GM21515 (cell line): ENCODE results near the gene KRTAP2-3.
"Not testable (repeated sequence)": the region's sequence is repeated elsewhere in the genome, so short reads cannot be mapped to it uniquely, and the experiment has no call there.

Experiments
- ATAC-seq: cut with Tn5 transposase; IDR thresholded peaks from one replicate; pipeline ENCODE4 v1.9.1; 2021; ENCODE audit not compliant: unreplicated experiment

Gene KRTAP2-3, protein sequence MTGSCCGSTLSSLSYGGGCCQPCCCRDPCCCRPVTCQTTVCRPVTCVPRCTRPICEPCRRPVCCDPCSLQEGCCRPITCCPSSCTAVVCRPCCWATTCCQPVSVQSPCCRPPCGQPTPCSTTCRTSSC

GRCh38 chr17:41060052-41060604, at the start of gene KRTAP2-3:
Gene KRTAP2-3, minus strand, starts transcription at chr17:41060114. Its CDS starts 64 bp downstream, at chr17:41060050.
- ATAC-seq = no peak

DNA sequence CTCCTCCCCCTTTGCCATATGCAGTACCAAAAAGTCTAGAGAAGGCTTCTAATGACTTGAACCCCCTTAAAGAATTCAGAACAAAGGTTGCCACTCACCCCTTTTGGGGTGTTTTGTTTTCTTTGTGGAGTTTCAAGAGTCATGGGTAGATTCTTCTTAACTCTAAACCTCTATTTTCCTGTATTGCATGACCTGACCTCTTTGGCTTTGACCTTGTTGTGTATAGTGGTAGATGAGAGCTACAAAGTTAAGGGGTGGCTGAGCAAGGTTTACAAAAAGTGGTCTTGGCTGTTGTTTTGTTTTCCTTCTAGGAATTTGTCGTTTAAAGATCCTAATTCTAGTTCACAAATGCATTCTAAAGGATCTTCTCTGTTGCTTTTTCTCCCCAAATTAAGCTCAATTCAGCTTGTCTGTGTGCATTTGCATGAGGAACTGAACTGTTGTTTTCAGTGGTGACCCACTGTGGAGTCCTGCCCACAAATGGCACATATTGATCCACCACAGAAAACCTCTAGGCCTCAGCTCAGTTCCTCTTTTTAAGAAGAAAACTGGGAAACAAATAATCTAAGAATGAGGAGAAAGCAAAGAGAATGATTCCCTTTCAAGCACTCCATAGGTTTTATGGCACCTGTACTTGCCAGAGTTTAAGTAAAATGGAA, 48.9 kb upstream of the KRTAP2-3 start:
- ATAC-seq = not testable (repeated sequence)

GRCh38 chr17:41107941-41108450, 48.1 kb upstream of the KRTAP2-3 start:
- no peak for ATAC-seq

DNA sequence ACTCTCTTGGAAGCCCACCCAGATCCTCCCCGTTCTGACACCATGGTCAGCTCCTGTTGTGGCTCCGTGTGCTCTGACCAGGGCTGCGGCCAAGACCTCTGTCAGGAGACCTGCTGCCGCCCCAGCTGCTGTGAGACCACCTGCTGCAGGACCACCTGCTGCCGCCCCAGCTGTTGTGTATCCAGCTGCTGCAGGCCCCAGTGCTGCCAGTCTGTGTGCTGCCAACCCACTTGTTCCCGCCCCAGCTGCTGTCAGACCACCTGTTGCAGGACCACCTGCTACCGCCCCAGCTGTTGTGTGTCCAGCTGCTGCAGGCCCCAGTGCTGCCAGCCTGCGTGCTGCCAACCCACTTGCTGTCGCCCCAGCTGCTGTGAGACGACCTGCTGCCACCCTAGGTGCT, 45.4 kb upstream of the KRTAP2-3 start, which contains the start of gene KRTAP4-9:
KRTAP4-9 (plus strand) TSS at position 43 of the 400 bp plus-strand sequence; CDS start at position 43, 0 bp downstream.
- not testable (repeated sequence) for ATAC-seq

DNA sequence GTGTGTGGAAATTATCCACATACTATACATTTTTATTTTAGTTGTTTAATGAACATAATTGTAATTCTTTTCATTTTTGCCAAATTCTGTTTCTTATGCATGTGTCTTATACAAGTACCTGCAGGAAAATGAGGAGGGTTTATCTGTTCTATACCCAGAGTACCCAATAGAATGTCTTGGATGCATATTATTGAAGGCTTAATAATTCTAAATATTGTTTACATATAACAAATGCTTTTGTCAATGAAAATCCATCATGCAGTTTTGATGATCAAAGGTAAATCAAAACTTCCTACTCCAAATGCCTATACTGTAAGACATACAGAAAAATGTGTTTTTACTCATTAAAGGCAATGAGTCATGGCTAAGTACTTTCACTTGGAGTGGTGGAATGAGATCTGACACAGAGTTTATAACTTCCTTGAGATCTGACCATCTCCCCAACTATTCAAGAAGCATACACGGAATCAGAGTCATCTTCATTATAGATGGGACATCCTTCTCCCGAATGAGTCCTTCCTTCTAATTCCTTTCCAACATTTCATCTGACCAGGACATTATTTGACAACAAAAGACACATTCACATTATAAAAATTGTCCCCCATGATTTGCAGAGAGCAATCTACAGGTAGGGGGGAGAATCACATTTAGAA, 44.6 kb upstream of the KRTAP2-3 start:
- not testable (repeated sequence) for ATAC-seq

- no peak for ATAC-seq
Measured at GRCh38 chr17:41103896-41104295, 44.0 kb upstream of the KRTAP2-3 start.

DNA sequence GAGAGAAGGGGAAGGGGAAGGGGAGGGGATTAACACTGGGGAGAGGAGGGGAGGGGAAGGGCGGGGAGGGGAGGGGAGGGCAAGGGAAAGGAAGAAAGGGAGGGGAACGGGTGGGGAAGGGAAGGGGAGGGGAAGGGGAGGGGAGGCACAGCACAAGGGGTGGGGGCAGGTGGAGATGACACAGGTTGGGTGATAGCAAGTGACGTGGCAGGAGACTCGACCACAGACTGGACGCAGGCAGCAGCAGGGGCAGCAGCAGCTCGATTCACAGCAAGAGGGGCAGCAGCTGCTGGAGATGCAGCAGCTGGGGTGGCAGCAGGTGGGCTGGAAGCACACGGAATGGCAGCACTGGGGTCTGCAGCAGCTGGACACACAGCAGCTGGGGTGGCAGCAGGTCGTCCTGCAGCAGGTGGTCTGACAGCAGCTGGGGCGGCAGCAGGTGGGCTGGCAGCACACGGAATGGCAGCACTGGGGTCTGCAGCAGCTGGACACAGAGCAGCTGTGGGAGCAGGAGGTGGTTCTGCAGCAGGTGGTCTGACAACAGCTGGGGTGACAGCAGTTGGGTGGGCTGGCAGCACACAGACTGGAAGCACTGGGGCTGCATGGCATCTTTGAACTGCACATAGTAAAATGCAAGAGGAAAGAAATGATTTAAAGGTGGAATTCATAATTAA, 41.8 kb upstream of the KRTAP2-3 start, which contains the start of gene KRTAP4-16:
KRTAP4-16 (minus strand) TSS at position 624 of the 674 bp plus-strand sequence; CDS start at position 624, 0 bp downstream.
- no peak for ATAC-seq

DNA sequence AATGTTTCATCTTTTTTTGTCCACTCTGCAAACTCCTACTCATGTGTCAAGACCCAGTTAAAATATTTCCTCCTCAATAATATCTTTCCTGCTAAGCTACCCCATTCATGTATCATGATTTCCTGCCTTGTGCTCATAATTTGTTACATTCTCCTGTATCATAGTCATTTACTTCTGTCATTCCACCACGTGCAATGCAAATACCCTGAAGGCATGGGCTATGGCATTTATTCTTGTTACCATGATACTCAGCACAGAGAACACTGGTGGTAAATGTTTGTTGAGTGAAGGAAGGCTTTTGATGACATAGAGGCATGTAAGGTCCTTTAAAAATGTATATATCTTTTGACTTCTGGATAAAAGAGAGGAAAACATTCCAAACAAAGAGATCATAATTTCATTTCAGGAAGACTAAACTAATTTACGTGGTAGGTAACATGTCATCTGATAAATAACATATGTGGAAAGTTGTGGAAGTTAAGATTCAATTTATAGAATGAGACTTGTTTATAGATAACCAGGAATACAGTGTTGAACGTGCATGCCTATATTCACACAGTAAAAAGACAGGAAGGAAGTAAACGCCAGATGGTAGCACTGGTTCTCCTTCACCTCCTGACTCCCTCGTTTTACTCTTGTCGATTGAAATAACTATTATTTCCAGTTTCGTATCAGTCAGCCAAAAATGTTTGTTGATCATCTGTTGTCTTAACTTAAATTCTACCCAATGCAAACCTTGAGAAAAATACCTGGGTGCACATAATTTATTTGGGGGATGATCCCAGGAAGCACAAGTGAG, 40.0 kb upstream of the KRTAP2-3 start:
- ATAC-seq = not testable (repeated sequence)

GRCh38 chr17:41098481-41098880, 38.6 kb upstream of the KRTAP2-3 start:
- ATAC-seq = no peak

GRCh38 chr17:41098042-41098441, 38.1 kb upstream of the KRTAP2-3 start, which contains the start of gene KRTAP4-8:
Gene KRTAP4-8, minus strand, starts transcription at chr17:41098142. Its CDS starts 58 bp downstream, at chr17:41098084.
- no peak for ATAC-seq

DNA sequence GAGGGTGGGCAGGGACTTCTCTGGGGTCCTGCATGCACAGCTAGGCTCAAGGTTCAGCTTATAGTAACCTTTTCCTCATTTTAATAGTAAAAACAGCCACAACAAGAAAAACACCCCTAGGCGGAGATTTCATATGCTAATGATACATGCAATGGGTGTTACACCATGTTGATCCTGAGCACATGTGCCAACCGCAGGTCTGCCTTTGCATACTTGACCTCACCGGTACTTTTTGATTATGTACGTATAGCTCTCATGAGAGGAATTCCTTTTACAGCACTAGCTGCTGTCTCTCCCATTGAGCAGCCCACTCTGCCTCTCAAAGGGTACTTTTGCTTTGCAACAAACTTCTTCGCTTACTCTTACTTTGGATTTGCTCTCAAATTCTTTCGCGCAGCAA, 36.1 kb upstream of the KRTAP2-3 start:
- no peak for ATAC-seq

DNA sequence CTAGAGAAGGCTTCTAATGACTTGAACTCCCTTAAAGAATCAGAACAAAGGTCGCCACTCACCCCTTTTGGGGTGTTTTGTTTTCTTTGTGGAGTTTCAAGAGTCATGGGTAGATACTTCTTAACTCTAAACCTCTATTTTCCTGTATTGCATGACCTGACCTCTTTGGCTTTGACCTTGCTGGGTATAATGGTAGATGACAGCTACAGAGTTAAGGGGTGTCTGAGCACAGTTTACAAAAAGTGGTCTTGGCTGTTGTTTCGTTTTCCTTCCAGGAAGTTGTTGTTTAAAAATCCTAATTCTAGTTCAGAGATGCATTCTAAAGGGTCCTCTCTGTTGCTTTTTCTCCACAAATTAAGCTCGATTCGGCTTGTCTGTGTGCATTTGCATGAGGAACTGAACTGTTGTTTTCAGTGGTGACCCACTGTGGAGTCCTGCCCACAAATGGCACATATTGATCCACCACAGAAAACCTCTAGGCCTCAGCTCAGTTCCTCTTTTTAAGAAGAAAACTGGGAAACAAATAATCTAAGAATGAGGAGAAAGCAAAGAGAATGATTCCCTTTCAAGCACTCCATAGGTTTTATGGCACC, 28.9 kb upstream of the KRTAP2-3 start:
- ATAC-seq = not testable (repeated sequence)

DNA sequence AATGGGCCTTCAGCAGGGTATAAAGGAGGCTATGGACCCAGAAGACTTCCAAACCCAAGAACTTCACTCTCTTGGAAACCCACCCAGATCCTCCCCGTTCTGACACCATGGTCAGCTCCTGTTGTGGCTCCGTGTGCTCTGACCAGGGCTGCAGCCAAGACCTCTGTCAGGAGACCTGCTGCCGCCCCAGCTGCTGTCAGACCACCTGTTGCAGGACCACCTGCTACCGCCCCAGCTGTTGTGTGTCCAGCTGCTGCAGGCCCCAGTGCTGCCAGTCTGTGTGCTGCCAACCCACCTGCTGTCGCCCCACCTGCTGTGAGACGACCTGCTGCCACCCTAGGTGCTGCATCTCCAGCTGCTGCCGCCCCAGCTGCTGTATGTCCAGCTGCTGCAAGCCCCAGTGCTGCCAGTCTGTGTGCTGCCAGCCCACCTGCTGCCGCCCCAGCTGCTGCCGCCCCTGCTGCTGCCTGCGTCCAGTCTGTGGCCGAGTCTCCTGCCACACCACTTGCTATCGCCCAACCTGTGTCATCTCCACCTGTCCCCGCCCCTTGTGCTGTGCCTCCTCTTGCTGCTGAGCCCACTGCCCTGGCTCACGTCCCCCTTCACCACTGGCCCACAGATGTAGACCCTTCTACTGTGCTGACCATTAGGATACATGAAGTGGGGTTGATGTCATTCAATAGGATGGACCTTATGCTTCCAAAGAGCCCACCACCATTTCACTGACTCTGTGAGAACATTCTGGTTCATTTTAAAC, 24.4 kb upstream of the KRTAP2-3 start, which contains the start of gene KRTAP4-7:
KRTAP4-7 (plus strand) TSS at position 51 of the 757 bp plus-strand sequence; CDS start at position 108, 57 bp downstream.
- not testable (repeated sequence) for ATAC-seq

GRCh38 chr17:41083427-41083826, 23.5 kb upstream of the KRTAP2-3 start:
- not testable (repeated sequence) for ATAC-seq

DNA sequence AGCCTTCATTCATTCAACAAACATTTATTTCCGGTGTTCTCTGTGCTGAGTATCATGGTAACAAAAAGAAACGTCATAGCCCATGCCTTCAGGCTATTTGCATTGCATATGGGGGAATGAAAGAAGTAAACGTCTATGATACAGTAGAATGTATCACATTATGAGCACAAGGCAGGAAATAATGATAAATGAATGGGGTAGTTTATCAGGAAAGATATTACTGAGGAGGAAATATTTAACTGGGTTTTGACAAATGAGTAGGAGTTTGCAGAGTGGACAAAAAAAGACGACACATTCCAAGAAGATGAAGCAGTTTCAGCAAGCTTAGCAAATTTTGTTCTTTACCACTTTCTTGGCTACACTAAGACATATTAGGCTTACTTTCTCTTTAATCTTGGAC, 22.7 kb upstream of the KRTAP2-3 start:
- no peak for ATAC-seq

DNA sequence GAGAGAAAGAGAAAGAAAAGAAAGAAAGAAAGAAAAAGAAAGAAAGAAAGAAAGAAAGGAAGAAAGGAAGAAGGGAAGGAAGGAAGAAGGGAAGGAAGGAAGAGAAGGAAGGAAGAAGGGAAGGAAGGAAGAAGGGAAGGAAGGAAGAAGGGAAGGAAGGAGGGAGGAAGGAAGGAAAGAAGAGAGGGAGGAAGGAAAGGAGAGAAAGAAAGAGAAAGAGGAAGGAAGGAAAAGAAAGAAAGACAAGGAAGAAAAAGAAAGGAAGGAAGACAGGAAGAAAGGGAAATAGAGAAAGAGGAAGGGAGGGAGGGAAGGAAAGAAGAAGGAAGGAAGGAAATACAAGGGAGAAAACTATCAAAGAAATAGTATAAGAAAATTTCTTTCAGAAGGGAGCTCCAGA, 16.9 kb upstream of the KRTAP2-3 start:
- no peak for ATAC-seq

- ATAC-seq = no peak
Measured at GRCh38 chr17:41073676-41074075, 13.8 kb upstream of the KRTAP2-3 start.

GRCh38 chr17:41071606-41072360, 11.9 kb upstream of the KRTAP2-3 start:
- ATAC-seq = no peak
